GM12873 (cell line): Measurements from ENCODE around the gene DLD.

Experiments used
- CTCF ChIP-seq: IDR thresholded peaks from 2 replicates; pipeline ENCODE4 v1.5.1; 2012; ENCODE audit warnings: low read depth, mild to moderate bottlenecking, moderate library complexity, low read length, control low read depth; ENCODE audit not compliant: insufficient read depth; ENCODE audit errors: missing control alignments

Gene DLD

GRCh38 chr7:107953265-107953923 is 62.4 kb downstream of the DLD start:
- TF ChIP-seq CTCF: no peak

- TF ChIP-seq CTCF: no peak
Observed at GRCh38 chr7:107953924-107954303, 62.9 kb downstream of the DLD start.

DNA sequence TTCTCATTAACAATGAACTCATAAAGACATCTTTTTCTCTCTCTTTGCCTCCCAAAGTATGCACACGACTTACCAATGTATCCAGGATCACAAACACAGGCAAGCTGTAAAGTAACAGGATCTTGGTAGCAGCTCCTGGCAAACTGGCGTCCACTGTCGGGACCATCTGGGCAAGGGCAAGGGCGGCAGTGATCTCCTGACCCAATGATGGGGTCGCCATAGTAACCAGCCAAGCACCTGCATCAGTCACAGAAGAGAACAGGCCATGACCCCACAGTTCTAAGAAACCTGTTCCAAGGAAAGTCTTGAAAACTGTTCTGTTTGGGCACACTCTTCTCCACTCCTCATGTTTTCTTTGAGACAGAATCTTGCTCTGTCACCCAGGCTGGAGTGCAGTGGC is 64.4 kb downstream of the DLD start:
- TF ChIP-seq CTCF: no peak

- TF ChIP-seq CTCF: no peak
Observed at GRCh38 chr7:107957436-107957835, 66.5 kb downstream of the DLD start.

DNA sequence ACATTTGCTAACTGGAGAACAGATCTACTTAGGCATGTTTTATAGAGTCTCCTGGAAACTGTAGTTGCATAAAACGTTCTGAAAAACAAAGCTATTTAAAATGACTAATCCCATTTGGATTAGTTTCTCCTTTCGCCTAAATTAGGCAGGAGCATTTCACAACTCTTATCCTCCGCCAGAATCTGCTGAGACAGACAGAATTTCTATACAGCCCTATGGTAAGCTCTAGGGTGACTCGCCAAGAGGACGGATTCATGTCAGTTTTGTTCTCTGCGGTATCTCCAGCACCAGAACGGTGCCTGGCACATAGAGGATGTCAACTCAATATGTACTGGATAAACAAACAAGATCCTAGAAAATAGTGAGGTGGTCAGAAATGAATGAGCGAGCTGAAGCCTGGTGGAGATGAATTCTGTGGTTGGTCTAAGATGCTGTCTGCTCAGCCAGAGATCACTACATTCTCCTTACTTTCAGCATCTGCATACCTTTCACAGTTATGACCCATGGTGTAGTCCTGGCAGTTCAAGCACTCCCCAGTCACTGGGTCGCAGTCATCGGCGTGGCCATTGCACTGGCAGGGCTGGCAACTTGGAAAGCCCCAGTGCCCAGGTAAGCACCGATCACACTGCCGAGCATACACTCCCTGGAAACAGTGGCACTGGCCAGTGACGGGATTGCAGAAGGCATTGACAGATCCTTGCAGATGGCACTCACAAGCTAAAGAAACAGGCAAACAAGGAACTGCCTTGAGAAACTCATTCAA is 68.0 kb downstream of the DLD start:
- TF ChIP-seq CTCF: no peak

DNA sequence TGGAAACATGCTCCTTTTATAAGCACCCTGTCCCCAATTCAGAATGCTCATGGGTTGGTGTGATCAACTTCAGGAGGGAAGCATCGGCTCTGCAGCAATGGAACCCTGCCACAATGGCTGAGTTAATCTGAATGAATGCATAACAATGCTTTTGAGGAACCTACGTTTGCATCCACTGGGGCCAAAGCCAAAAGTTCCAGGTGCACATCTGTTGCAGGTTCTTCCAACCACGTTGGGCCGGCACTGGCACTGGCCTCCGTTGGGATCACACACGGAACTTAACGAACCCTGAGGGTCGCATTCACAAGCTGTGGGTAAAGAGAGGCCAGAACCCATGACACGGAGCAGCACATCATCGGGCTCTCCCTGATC is 68.5 kb downstream of the DLD start:
- no peak for TF ChIP-seq CTCF

- no peak for TF ChIP-seq CTCF
Observed at GRCh38 chr7:107960272-107960671, 69.3 kb downstream of the DLD start.
